Measurements from ENCODE around the gene STXBP5.
A peak's percentile ranks its signal among the peaks of the same experiment; 100 is the strongest.

STXBP5 gene

GRCh38 chr6:147281895-147282565 is 77.8 kb downstream of the STXBP5 start:
- Histone ChIP-seq H3K36me3 (ENCODE audit: control insufficient read depth, insufficient read depth, low read length, severe bottlenecking) (peaks cover 26% of the 10 kb centered on the region), H3K9me3 (ENCODE audit: control insufficient read depth, low read length) (no peaks in the 10 kb centered on the region), H3K4me3 (ENCODE audit: low read length) (no peak overlapping the region), H3K27me3 (replicated peaks; ENCODE audit: control insufficient read depth, insufficient read depth, low read length) (no peaks in the 10 kb centered on the region), H3K4me1 (ENCODE audit: control insufficient read depth, insufficient read depth, low read length) (peaks cover 48% of the 10 kb centered on the region), H3K9ac (ENCODE audit: low read length) (no peak overlapping the region)
- no peak for DNase-seq (ENCODE audit: low read depth)

- Histone ChIP-seq H3K9ac (ENCODE audit: low read length) (no peak overlapping the region), H3K9me3 (ENCODE audit: control insufficient read depth, low read length) (no peaks in the 10 kb centered on the region), H3K36me3 (ENCODE audit: control insufficient read depth, insufficient read depth, low read length, severe bottlenecking) (peaks cover 21% of the 10 kb centered on the region), H3K27me3 (replicated peaks; ENCODE audit: control insufficient read depth, insufficient read depth, low read length) (no peaks in the 10 kb centered on the region), H3K4me1 (ENCODE audit: control insufficient read depth, insufficient read depth, low read length) (peaks cover 49% of the 10 kb centered on the region), H3K4me3 (ENCODE audit: low read length) (no peak overlapping the region)
- DNase-seq (ENCODE audit: low read depth) = no peak
These were observed 78.3 kb downstream of the STXBP5 start for GRCh38 chr6:147282566-147282959.

GRCh38 chr6:147283460-147283859 is 79.2 kb downstream of the STXBP5 start:
- H3K9ac ChIP-seq (ENCODE audit: low read length) = no peak overlapping the region
- H3K9me3 ChIP-seq (ENCODE audit: control insufficient read depth, low read length) = no peaks in the 10 kb centered on the region
- no peaks in the 10 kb centered on the region for H3K27me3 ChIP-seq (replicated peaks; ENCODE audit: control insufficient read depth, insufficient read depth, low read length)
- DNase-seq (ENCODE audit: low read depth) = no peak
- H3K36me3 ChIP-seq (ENCODE audit: control insufficient read depth, insufficient read depth, low read length, severe bottlenecking) = peaks cover 12% of the 10 kb centered on the region
- H3K4me3 ChIP-seq (ENCODE audit: low read length) = no peak overlapping the region
- H3K4me1 ChIP-seq (ENCODE audit: control insufficient read depth, insufficient read depth, low read length) = peaks cover 52% of the 10 kb centered on the region

- peak; percentile 75 for DNase-seq (ENCODE audit: low read depth)
- Histone ChIP-seq H3K9ac (ENCODE audit: low read length) (peak overlapping the region; percentile 74), H3K4me3 (ENCODE audit: low read length) (peak overlapping the region; percentile 71), H3K9me3 (ENCODE audit: control insufficient read depth, low read length) (no peaks in the 10 kb centered on the region), H3K36me3 (ENCODE audit: control insufficient read depth, insufficient read depth, low read length, severe bottlenecking) (peaks cover 13% of the 10 kb centered on the region), H3K4me1 (ENCODE audit: control insufficient read depth, insufficient read depth, low read length) (peaks cover 35% of the 10 kb centered on the region), H3K27me3 (replicated peaks; ENCODE audit: control insufficient read depth, insufficient read depth, low read length) (no peaks in the 10 kb centered on the region)
These were observed 81.1 kb downstream of the STXBP5 start for GRCh38 chr6:147285087-147285855.

- no peaks in the 10 kb centered on the region for H3K27me3 ChIP-seq (replicated peaks; ENCODE audit: control insufficient read depth, insufficient read depth, low read length)
- DNase-seq (ENCODE audit: low read depth) = peak; percentile 60
- peaks cover 35% of the 10 kb centered on the region for H3K4me1 ChIP-seq (ENCODE audit: control insufficient read depth, insufficient read depth, low read length)
- no peak overlapping the region for H3K9ac ChIP-seq (ENCODE audit: low read length)
- H3K36me3 ChIP-seq (ENCODE audit: control insufficient read depth, insufficient read depth, low read length, severe bottlenecking) = peaks cover 26% of the 10 kb centered on the region
- H3K9me3 ChIP-seq (ENCODE audit: control insufficient read depth, low read length) = no peaks in the 10 kb centered on the region
- no peak overlapping the region for H3K4me3 ChIP-seq (ENCODE audit: low read length)
These were observed 83.7 kb downstream of the STXBP5 start for GRCh38 chr6:147287869-147288271.

GRCh38 chr6:147297124-147297523 is 92.9 kb downstream of the STXBP5 start:
- H3K9ac ChIP-seq (ENCODE audit: low read length) = no peak overlapping the region
- peaks cover 76% of the 10 kb centered on the region for H3K36me3 ChIP-seq (ENCODE audit: control insufficient read depth, insufficient read depth, low read length, severe bottlenecking)
- H3K27me3 ChIP-seq (replicated peaks; ENCODE audit: control insufficient read depth, insufficient read depth, low read length) = no peaks in the 10 kb centered on the region
- H3K4me1 ChIP-seq (ENCODE audit: control insufficient read depth, insufficient read depth, low read length) = no peaks in the 10 kb centered on the region
- no peak for DNase-seq (ENCODE audit: low read depth)
- peak overlapping the region; percentile 9 for H3K4me3 ChIP-seq (ENCODE audit: low read length)
- H3K9me3 ChIP-seq (ENCODE audit: control insufficient read depth, low read length) = peaks cover 18% of the 10 kb centered on the region

GRCh38 chr6:147297663-147298316 is 93.6 kb downstream of the STXBP5 start:
- DNase-seq (ENCODE audit: low read depth) = no peak
- Histone ChIP-seq H3K36me3 (ENCODE audit: control insufficient read depth, insufficient read depth, low read length, severe bottlenecking) (peaks cover 76% of the 10 kb centered on the region), H3K9me3 (ENCODE audit: control insufficient read depth, low read length) (peaks cover 18% of the 10 kb centered on the region)

GRCh38 chr6:147298461-147298860 is 94.2 kb downstream of the STXBP5 start:
- Histone ChIP-seq H3K36me3 (ENCODE audit: control insufficient read depth, insufficient read depth, low read length, severe bottlenecking) (peaks cover 77% of the 10 kb centered on the region), H3K4me1 (ENCODE audit: control insufficient read depth, insufficient read depth, low read length) (no peaks in the 10 kb centered on the region), H3K4me3 (ENCODE audit: low read length) (peak overlapping the region; percentile 8), H3K9me3 (ENCODE audit: control insufficient read depth, low read length) (peaks cover 18% of the 10 kb centered on the region), H3K9ac (ENCODE audit: low read length) (no peak overlapping the region), H3K27me3 (replicated peaks; ENCODE audit: control insufficient read depth, insufficient read depth, low read length) (no peaks in the 10 kb centered on the region)
- no peak for DNase-seq (ENCODE audit: low read depth)

More at GRCh38 chr6:147297663-147298316, 93.6 kb downstream of the STXBP5 start:
- Histone ChIP-seq H3K27me3 (replicated peaks; ENCODE audit: control insufficient read depth, insufficient read depth, low read length) (no peaks in the 10 kb centered on the region), H3K9ac (ENCODE audit: low read length) (no peak overlapping the region), H3K4me1 (ENCODE audit: control insufficient read depth, insufficient read depth, low read length) (no peaks in the 10 kb centered on the region), H3K4me3 (ENCODE audit: low read length) (peak overlapping the region; percentile 9)

GRCh38 chr6:147299035-147299434 is 94.8 kb downstream of the STXBP5 start:
- Histone ChIP-seq H3K9me3 (ENCODE audit: control insufficient read depth, low read length) (peaks cover 18% of the 10 kb centered on the region), H3K9ac (ENCODE audit: low read length) (no peak overlapping the region), H3K4me3 (ENCODE audit: low read length) (peak overlapping the region; percentile 8), H3K36me3 (ENCODE audit: control insufficient read depth, insufficient read depth, low read length, severe bottlenecking) (peaks cover 77% of the 10 kb centered on the region), H3K27me3 (replicated peaks; ENCODE audit: control insufficient read depth, insufficient read depth, low read length) (no peaks in the 10 kb centered on the region), H3K4me1 (ENCODE audit: control insufficient read depth, insufficient read depth, low read length) (no peaks in the 10 kb centered on the region)
- DNase-seq (ENCODE audit: low read depth) = no peak

- peaks cover 75% of the 10 kb centered on the region for H3K36me3 ChIP-seq (ENCODE audit: control insufficient read depth, insufficient read depth, low read length, severe bottlenecking)
- H3K4me3 ChIP-seq (ENCODE audit: low read length) = no peak overlapping the region
- H3K9me3 ChIP-seq (ENCODE audit: control insufficient read depth, low read length) = peaks cover 18% of the 10 kb centered on the region
- H3K9ac ChIP-seq (ENCODE audit: low read length) = no peak overlapping the region
- no peak for DNase-seq (ENCODE audit: low read depth)
- H3K4me1 ChIP-seq (ENCODE audit: control insufficient read depth, insufficient read depth, low read length) = no peaks in the 10 kb centered on the region
- H3K27me3 ChIP-seq (replicated peaks; ENCODE audit: control insufficient read depth, insufficient read depth, low read length) = no peaks in the 10 kb centered on the region
These were observed 96.9 kb downstream of the STXBP5 start for GRCh38 chr6:147301070-147301469.

- Histone ChIP-seq H3K27me3 (replicated peaks; ENCODE audit: control insufficient read depth, insufficient read depth, low read length) (no peaks in the 10 kb centered on the region), H3K36me3 (ENCODE audit: control insufficient read depth, insufficient read depth, low read length, severe bottlenecking) (peaks cover 66% of the 10 kb centered on the region), H3K4me3 (ENCODE audit: low read length) (no peak overlapping the region), H3K9me3 (ENCODE audit: control insufficient read depth, low read length) (no peaks in the 10 kb centered on the region), H3K4me1 (ENCODE audit: control insufficient read depth, insufficient read depth, low read length) (no peaks in the 10 kb centered on the region), H3K9ac (ENCODE audit: low read length) (no peak overlapping the region)
- DNase-seq (ENCODE audit: low read depth) = no peak
These were observed 99.8 kb downstream of the STXBP5 start for GRCh38 chr6:147304016-147304415.

Data from adipocyte (in vitro differentiated cells).